ENCODE results near the gene CARS1.
A peak's percentile ranks its signal among the peaks of the same experiment; 100 is the strongest.

CARS1 gene

GRCh38 chr11:3052109-3052479 lies 5.1 kb downstream of the CARS1 start:
- H2BK12ac ChIP-seq (ENCODE audit: low read length) = no peak overlapping the region
- no peaks in the 10 kb centered on the region for H3K27me3 ChIP-seq (ENCODE audit: control insufficient read depth in 3 of 3, insufficient read depth in 3 of 3, low read depth in 1 of 3, low read length in 3 of 3)
- no peak overlapping the region for H3K14ac ChIP-seq (ENCODE audit: low read length)
- H4K8ac ChIP-seq (ENCODE audit: low read depth, low read length) = no peak overlapping the region
- no peak overlapping the region for H3K18ac ChIP-seq (ENCODE audit: low read length)
- H3K4me3 ChIP-seq (ENCODE audit: low read length in 2 of 2) = no peak overlapping the region
- no peak overlapping the region for H2BK5ac ChIP-seq (ENCODE audit: low read length)
- H4K91ac ChIP-seq (ENCODE audit: low read depth, low read length, poor library complexity) = no peak overlapping the region
- H3K9me3 ChIP-seq (replicated peaks in 1 of 2; ENCODE audit: control insufficient read depth in 2 of 2, insufficient read depth in 1 of 2, low read depth in 1 of 2, low read length in 2 of 2) = no peaks in the 10 kb centered on the region
- peaks cover 25% of the 10 kb centered on the region for H3K79me1 ChIP-seq (ENCODE audit: low read depth, low read length)
- H2BK15ac ChIP-seq (ENCODE audit: low read length) = no peak overlapping the region
- no peak overlapping the region for H3K9ac ChIP-seq (ENCODE audit: low read depth, low read length, poor library complexity)
- no peak overlapping the region for H2BK120ac ChIP-seq (ENCODE audit: low read depth, low read length)
- no peak overlapping the region for H2AFZ ChIP-seq (ENCODE audit: low read length)
- no peak overlapping the region for H3K4ac ChIP-seq (ENCODE audit: low read length)
- H3K23ac ChIP-seq (ENCODE audit: low read depth, low read length, poor library complexity) = no peak overlapping the region
- H3K36me3 ChIP-seq (replicated peaks in 1 of 2; ENCODE audit: control insufficient read depth in 2 of 2, insufficient read depth in 2 of 2, low read length in 2 of 2) = peaks cover 15 to 51% of the 10 kb centered on the region in 2 donors
- H3K4me2 ChIP-seq (ENCODE audit: insufficient read depth, low read length, poor library complexity, severe bottlenecking) = no peak overlapping the region
- H2AK5ac ChIP-seq (ENCODE audit: low read depth, low read length) = no peak overlapping the region
- WGBS, 2 donors (ENCODE audit: extremely low coverage in 2 of 2, insufficient read length in 2 of 2, insufficient replicate concordance in 1 of 2) = no CpG with 5 or more reads among the region's 14 CpGs
- no peak for DNase-seq (ENCODE audit: low spot score)
- H3K4me1 ChIP-seq (ENCODE audit: control insufficient read depth in 2 of 2, insufficient read depth in 1 of 2, low read depth in 1 of 2, low read length in 2 of 2) = peaks cover 11 to 19% of the 10 kb centered on the region in 2 donors
- no peak overlapping the region for H3K27ac ChIP-seq (replicated peaks; ENCODE audit: low read length)

GRCh38 chr11:3051196-3052108 lies 5.8 kb downstream of the CARS1 start:
- Histone ChIP-seq H3K23ac (ENCODE audit: low read depth, low read length, poor library complexity) (no peak overlapping the region), H3K4me3 (ENCODE audit: low read length in 2 of 2) (no peak overlapping the region), H3K4me2 (ENCODE audit: insufficient read depth, low read length, poor library complexity, severe bottlenecking) (no peak overlapping the region), H3K27ac (replicated peaks; ENCODE audit: low read length) (no peak overlapping the region), H3K9me3 (replicated peaks in 1 of 2; ENCODE audit: control insufficient read depth in 2 of 2, insufficient read depth in 1 of 2, low read depth in 1 of 2, low read length in 2 of 2) (no peaks in the 10 kb centered on the region), H3K4me1 (ENCODE audit: control insufficient read depth in 2 of 2, insufficient read depth in 1 of 2, low read depth in 1 of 2, low read length in 2 of 2) (peaks cover 11 to 18% of the 10 kb centered on the region in 2 donors), H2BK120ac (ENCODE audit: low read depth, low read length) (no peak overlapping the region), H2AFZ (ENCODE audit: low read length) (no peak overlapping the region), H3K14ac (ENCODE audit: low read length) (no peak overlapping the region), H2BK15ac (ENCODE audit: low read length) (no peak overlapping the region), H3K9ac (ENCODE audit: low read depth, low read length, poor library complexity) (no peak overlapping the region), H3K36me3 (replicated peaks in 1 of 2; ENCODE audit: control insufficient read depth in 2 of 2, insufficient read depth in 2 of 2, low read length in 2 of 2) (peaks cover 15 to 55% of the 10 kb centered on the region in 2 donors), H3K4ac (ENCODE audit: low read length) (no peak overlapping the region), H2BK5ac (ENCODE audit: low read length) (peak overlapping the region; percentile 6), H4K8ac (ENCODE audit: low read depth, low read length) (no peak overlapping the region), H2AK5ac (ENCODE audit: low read depth, low read length) (no peak overlapping the region), H3K18ac (ENCODE audit: low read length) (no peak overlapping the region), H4K91ac (ENCODE audit: low read depth, low read length, poor library complexity) (no peak overlapping the region), H3K27me3 (ENCODE audit: control insufficient read depth in 3 of 3, insufficient read depth in 3 of 3, low read depth in 1 of 3, low read length in 3 of 3) (no peaks in the 10 kb centered on the region), H2BK12ac (ENCODE audit: low read length) (no peak overlapping the region), H3K79me1 (ENCODE audit: low read depth, low read length) (peaks cover 23% of the 10 kb centered on the region)
- WGBS, 2 donors (ENCODE audit: extremely low coverage in 2 of 2, insufficient read length in 2 of 2, insufficient replicate concordance in 1 of 2) = no CpG with 5 or more reads among the region's 13 CpGs
- DNase-seq (ENCODE audit: low spot score) = no peak

GRCh38 chr11:3050386-3051195 lies 6.6 kb downstream of the CARS1 start:
- Histone ChIP-seq H2AK5ac (ENCODE audit: low read depth, low read length) (peak overlapping the region; percentile 42), H2AFZ (ENCODE audit: low read length) (no peak overlapping the region), H3K9me3 (replicated peaks in 1 of 2; ENCODE audit: control insufficient read depth in 2 of 2, insufficient read depth in 1 of 2, low read depth in 1 of 2, low read length in 2 of 2) (no peaks in the 10 kb centered on the region), H2BK12ac (ENCODE audit: low read length) (no peak overlapping the region), H3K27me3 (ENCODE audit: control insufficient read depth in 3 of 3, insufficient read depth in 3 of 3, low read depth in 1 of 3, low read length in 3 of 3) (no peaks in the 10 kb centered on the region), H3K36me3 (replicated peaks in 1 of 2; ENCODE audit: control insufficient read depth in 2 of 2, insufficient read depth in 2 of 2, low read length in 2 of 2) (peaks cover 17 to 63% of the 10 kb centered on the region in 2 donors), H3K4me1 (ENCODE audit: control insufficient read depth in 2 of 2, insufficient read depth in 1 of 2, low read depth in 1 of 2, low read length in 2 of 2) (peaks cover 6 to 12% of the 10 kb centered on the region in 2 donors), H2BK15ac (ENCODE audit: low read length) (no peak overlapping the region), H3K79me1 (ENCODE audit: low read depth, low read length) (peaks cover 28% of the 10 kb centered on the region), H2BK120ac (ENCODE audit: low read depth, low read length) (no peak overlapping the region), H3K27ac (replicated peaks; ENCODE audit: low read length) (no peak overlapping the region), H2BK5ac (ENCODE audit: low read length) (peak overlapping the region; percentile 6), H3K4me2 (ENCODE audit: insufficient read depth, low read length, poor library complexity, severe bottlenecking) (no peak overlapping the region), H3K4me3 (ENCODE audit: low read length in 2 of 2) (peak overlapping the region in 1 of 2 donors; percentile 33), H3K18ac (ENCODE audit: low read length) (peak overlapping the region; percentile 30), H3K14ac (ENCODE audit: low read length) (no peak overlapping the region), H3K9ac (ENCODE audit: low read depth, low read length, poor library complexity) (peak overlapping the region; percentile 15), H4K8ac (ENCODE audit: low read depth, low read length) (no peak overlapping the region), H4K91ac (ENCODE audit: low read depth, low read length, poor library complexity) (no peak overlapping the region), H3K23ac (ENCODE audit: low read depth, low read length, poor library complexity) (peak overlapping the region; percentile 63), H3K4ac (ENCODE audit: low read length) (no peak overlapping the region)
- WGBS, 2 donors (ENCODE audit: extremely low coverage in 2 of 2, insufficient read length in 2 of 2, insufficient replicate concordance in 1 of 2) = no CpG with 5 or more reads among the region's 18 CpGs
- DNase-seq (ENCODE audit: low spot score) = no peak

All from neuronal stem cell (in vitro differentiated cells).